Measurements from ENCODE around the gene L1CAM. TPM values are rescaled to one million over a fixed set of nuclear protein-coding genes. Genes with fewer than 3 reads are reported as not detected.

Gene L1CAM
- total and polyA plus RNA-seq, 2 donors (not counting 1 experiment from before 2014, with no cell fraction given), result 9.4 to 19.9 TPM

- 53% methylated on average over 4 of the region's 8 CpGs for WGBS (ENCODE audit: insufficient coverage)
- POLR2A ChIA-PET, result no interaction called here
- Mint-ChIP-seq H3K4me1 (peaks cover 16% of the 10 kb centered on the region), H3K9me3 (ENCODE audit: insufficient read depth) (no peaks in the 10 kb centered on the region), H3K27me3 (peaks cover 17% of the 10 kb centered on the region), H3K4me3 (no peak overlapping the region), H3K27ac (no peak overlapping the region)
- DNase-seq, result no peak
- Histone ChIP-seq H3K9ac (ENCODE audit: low read length) (no peak overlapping the region), H4K20me1 (ENCODE audit: control insufficient read depth, insufficient read depth, low read length, poor library complexity, severe bottlenecking) (no peaks in the 10 kb centered on the region), H3K79me2 (ENCODE audit: control insufficient read depth, insufficient read depth, low read length) (no peaks in the 10 kb centered on the region), H3K9me3 (ENCODE audit: control extremely low read depth in 1 of 3, control insufficient read depth in 2 of 3, insufficient read depth in 1 of 3, low read length in 2 of 3) (peaks cover 0 to 3% (median 0%) of the 10 kb centered on the region in 3 donors), H3K4me1 (ENCODE audit: control insufficient read depth in 2 of 2, insufficient read depth in 2 of 2, low read length in 2 of 2) (peaks cover 28 to 29% of the 10 kb centered on the region in 2 donors), H2AFZ (ENCODE audit: insufficient read depth, low read depth, low read length, poor library complexity, severe bottlenecking) (no peak overlapping the region), H3K4me3 (ENCODE audit: control extremely low read depth in 1 of 5, extremely low read depth in 1 of 5, insufficient read depth in 1 of 5, low read depth in 2 of 5, low read length in 4 of 5) (no peak overlapping the region), H3K4me2 (replicated peaks; ENCODE audit: low read depth, low read length, poor library complexity, severe bottlenecking) (no peak overlapping the region), H3K36me3 (replicated peaks in 1 of 2; ENCODE audit: control extremely low read depth in 1 of 2, control insufficient read depth in 1 of 2, extremely low read depth in 1 of 2, insufficient read depth in 2 of 2, low read length in 1 of 2) (no peaks in the 10 kb centered on the region), H3K27ac (ENCODE audit: low read length in 2 of 2) (no peak overlapping the region), H3K27me3 (replicated peaks in 1 of 4; ENCODE audit: control extremely low read depth in 1 of 4, control insufficient read depth in 3 of 4, insufficient read depth in 4 of 4, low read length in 3 of 4) (peaks cover 0 to 55% (median 14%) of the 10 kb centered on the region in 4 experiments)
- no peak for ATAC-seq (ENCODE audit: low read depth)
- TF ChIP-seq CTCF (IDR thresholded peaks at IDR 0.05), result no peak
- TF ChIP-seq EZH2 (IDR thresholded peaks at IDR 0.05; ENCODE audit: borderline replicate concordance, insufficient read depth, low read depth, low read length, poor library complexity, severe bottlenecking), result no peak
- CTCF ChIA-PET, result no interaction called here
- intact Hi-C loops (cut with micrococcal nuclease), result no loop called here
Measured at GRCh38 chrX:153882086-153882498, 3.9 kb downstream of the L1CAM start.

DNA sequence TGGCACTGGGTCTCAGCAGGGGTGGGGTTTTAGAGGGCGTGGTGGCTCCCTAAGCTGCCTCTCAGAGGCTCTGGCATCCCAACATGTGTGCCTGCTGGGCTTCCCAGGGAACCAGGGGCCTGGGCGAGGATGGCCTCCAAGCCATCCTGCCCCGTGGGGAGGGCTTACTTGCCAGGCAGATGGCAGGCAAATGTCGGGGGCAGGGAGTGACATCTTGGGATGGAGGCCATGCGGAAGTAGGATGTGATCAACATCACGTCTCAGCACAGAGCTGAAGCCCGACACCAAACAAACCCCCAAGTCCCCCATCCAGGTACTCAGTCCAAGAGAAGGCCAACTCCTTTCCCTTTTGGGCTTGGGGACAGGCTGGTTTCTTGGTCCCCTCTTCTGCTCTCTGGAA lies 4.7 kb downstream of the L1CAM start:
- peaks cover 20 to 21% of the 10 kb centered on the region in 2 donors for H3K4me1 ChIP-seq (ENCODE audit: control insufficient read depth in 2 of 2, insufficient read depth in 2 of 2, low read length in 2 of 2)
- H3K27ac ChIP-seq (ENCODE audit: low read length in 2 of 2), result no peak overlapping the region
- no peak overlapping the region for H2AFZ ChIP-seq (ENCODE audit: insufficient read depth, low read depth, low read length, poor library complexity, severe bottlenecking)
- H3K9ac ChIP-seq (ENCODE audit: low read length), result no peak overlapping the region
- H3K9me3 ChIP-seq (ENCODE audit: control extremely low read depth in 1 of 3, control insufficient read depth in 2 of 3, insufficient read depth in 1 of 3, low read length in 2 of 3), result peaks cover 0 to 3% (median 0%) of the 10 kb centered on the region in 3 donors
- no peaks in the 10 kb centered on the region for H3K79me2 ChIP-seq (ENCODE audit: control insufficient read depth, insufficient read depth, low read length)
- TF ChIP-seq EZH2 (IDR thresholded peaks at IDR 0.05; ENCODE audit: borderline replicate concordance, insufficient read depth, low read depth, low read length, poor library complexity, severe bottlenecking) (no peak), CTCF (IDR thresholded peaks at IDR 0.05) (no peak)
- Mint-ChIP-seq H3K27me3 (peaks cover 20% of the 10 kb centered on the region), H3K9me3 (ENCODE audit: insufficient read depth) (no peaks in the 10 kb centered on the region), H3K27ac (no peak overlapping the region), H3K4me1 (peaks cover 17% of the 10 kb centered on the region), H3K4me3 (no peak overlapping the region)
- CTCF ChIA-PET, result no interaction called here
- H3K4me2 ChIP-seq (replicated peaks; ENCODE audit: low read depth, low read length, poor library complexity, severe bottlenecking), result no peak overlapping the region
- H3K4me3 ChIP-seq (ENCODE audit: control extremely low read depth in 1 of 5, extremely low read depth in 1 of 5, insufficient read depth in 1 of 5, low read depth in 2 of 5, low read length in 4 of 5), result no peak overlapping the region
- DNase-seq (no peak), ATAC-seq (ENCODE audit: low read depth) (no peak)
- peaks cover 0 to 56% (median 15%) of the 10 kb centered on the region in 4 experiments for H3K27me3 ChIP-seq (replicated peaks in 1 of 4; ENCODE audit: control extremely low read depth in 1 of 4, control insufficient read depth in 3 of 4, insufficient read depth in 4 of 4, low read length in 3 of 4)
- H3K36me3 ChIP-seq (replicated peaks in 1 of 2; ENCODE audit: control extremely low read depth in 1 of 2, control insufficient read depth in 1 of 2, extremely low read depth in 1 of 2, insufficient read depth in 2 of 2, low read length in 1 of 2), result no peaks in the 10 kb centered on the region
- no peaks in the 10 kb centered on the region for H4K20me1 ChIP-seq (ENCODE audit: control insufficient read depth, insufficient read depth, low read length, poor library complexity, severe bottlenecking)
- intact Hi-C loops (cut with micrococcal nuclease), result no loop called here
- POLR2A ChIA-PET, result no interaction called here
- WGBS (ENCODE audit: insufficient coverage), result 60% methylated on average over 1 of the region's 7 CpGs
